HG03280 (cell line): ENCODE measurements around the gene POLR3F.
"Not testable (repeated sequence)": the region's sequence is repeated elsewhere in the genome, so short reads cannot be mapped to it uniquely, and the experiment has no call there.

Source experiments
- ATAC-seq: cut with Tn5 transposase; IDR thresholded peaks from one replicate; pipeline ENCODE4 v1.9.1; 2021; ENCODE audit warnings: mild to moderate bottlenecking, moderate library complexity; ENCODE audit not compliant: unreplicated experiment

Gene POLR3F

GRCh38 chr20:18504479-18505060 is 37.4 kb downstream of the POLR3F start:
- no peak for ATAC-seq

GRCh38 chr20:18506744-18507143 is 39.6 kb downstream of the POLR3F start:
- no peak for ATAC-seq

GRCh38 chr20:18507218-18508191 is 40.3 kb downstream of the POLR3F start, which contains the start of gene SEC23B:
Gene SEC23B (plus strand): TSS chr20:18507940. CDS start chr20:18510836, 2,896 bp downstream.
- peak; percentile 94 for ATAC-seq

GRCh38 chr20:18511571-18511970 is 44.4 kb downstream of the POLR3F start:
- ATAC-seq = no peak

- ATAC-seq = no peak
Measured at GRCh38 chr20:18513208-18513607, 46.0 kb downstream of the POLR3F start.

- ATAC-seq = no peak
Measured at GRCh38 chr20:18514127-18514526, 46.9 kb downstream of the POLR3F start.

- no peak for ATAC-seq
Measured at GRCh38 chr20:18515973-18516372, 48.8 kb downstream of the POLR3F start.

GRCh38 chr20:18522066-18522465 is 54.9 kb downstream of the POLR3F start:
- not testable (repeated sequence) for ATAC-seq

- no peak for ATAC-seq
Measured at GRCh38 chr20:18523066-18523465, 55.9 kb downstream of the POLR3F start.

GRCh38 chr20:18524646-18525045 is 57.5 kb downstream of the POLR3F start:
- ATAC-seq = no peak

GRCh38 chr20:18526761-18527160 is 59.6 kb downstream of the POLR3F start:
- ATAC-seq = not testable (repeated sequence)

GRCh38 chr20:18527339-18527738 is 60.1 kb downstream of the POLR3F start:
- no peak for ATAC-seq

- ATAC-seq = no peak
Measured at GRCh38 chr20:18527836-18528235, 60.6 kb downstream of the POLR3F start.

- ATAC-seq = no peak
Measured at GRCh38 chr20:18529041-18529440, 61.9 kb downstream of the POLR3F start.

GRCh38 chr20:18532626-18533025 is 65.4 kb downstream of the POLR3F start:
- no peak for ATAC-seq

GRCh38 chr20:18533491-18533890 is 66.3 kb downstream of the POLR3F start:
- no peak for ATAC-seq

- ATAC-seq = no peak
Measured at GRCh38 chr20:18533978-18534644, 66.9 kb downstream of the POLR3F start.
